DOHH2 (cell line): ENCODE measurements around the gene MYF5.

ENCODE experiments used
- H3F3A ChIP-seq: fragments of 200-600 bp; sonication (generic), shearing (Covaris generic); 2 replicates; pipeline ENCODE4 v1.6.0; 2016; ENCODE audit warnings: antibody characterized with exemption, mild to moderate bottlenecking; ENCODE audit not compliant: control insufficient read depth, insufficient read depth
- H3K27ac ChIP-seq: fragments of 200-600 bp; sonication (generic); 2 replicates; pipeline ENCODE4 v1.5.1; 2014; ENCODE audit warnings: low read depth, mild to moderate bottlenecking, low read length, moderate library complexity
- H3K27me3 ChIP-seq: fragments of 200-600 bp; sonication (generic); 2 replicates; pipeline ENCODE4 v1.6.1; 2014; ENCODE audit warnings: mild to moderate bottlenecking, low read length, mixed read lengths; ENCODE audit not compliant: control insufficient read depth
- H3K36me3 ChIP-seq: fragments of 200-600 bp; sonication (generic); 2 replicates; pipeline ENCODE4 v1.6.1; 2014; ENCODE audit warnings: mild to moderate bottlenecking, low read length, moderate library complexity, mixed read lengths; ENCODE audit not compliant: control insufficient read depth
- H3K4me1 ChIP-seq: fragments of 200-600 bp; sonication (generic); 2 replicates; pipeline ENCODE4 v1.6.1; 2014; ENCODE audit warnings: mild to moderate bottlenecking, low read length, mixed read lengths; ENCODE audit not compliant: control insufficient read depth
- H3K4me2 ChIP-seq: fragments of 200-600 bp; sonication (generic); 2 replicates; pipeline ENCODE4 v1.6.0; 2014; ENCODE audit warnings: mild to moderate bottlenecking, low read length, moderate library complexity
- H3K4me3 ChIP-seq: fragments of 200-600 bp; sonication (generic); 2 replicates; pipeline ENCODE4 v1.5.1; 2014; ENCODE audit warnings: mild to moderate bottlenecking, low read length, mixed read lengths
- H3K79me2 ChIP-seq: fragments of 200-600 bp; sonication (generic); 2 replicates; pipeline ENCODE4 v1.6.1; 2014; ENCODE audit warnings: mild to moderate bottlenecking, low read length, mixed read lengths; ENCODE audit not compliant: control insufficient read depth
- H3K9me2 ChIP-seq: fragments of 200-600 bp; sonication (generic); replicated peaks from 2 replicates; pipeline ENCODE4 v1.6.1; 2014; ENCODE audit warnings: mild to moderate bottlenecking, low read length, mixed read lengths; ENCODE audit not compliant: control insufficient read depth
- H3K9me3 ChIP-seq: fragments of 200-600 bp; sonication (generic); 2 replicates; pipeline ENCODE4 v1.6.1; 2014; ENCODE audit warnings: antibody characterized with exemption, low read length, mixed read lengths; ENCODE audit not compliant: control insufficient read depth, insufficient read depth
- H4K20me1 ChIP-seq: fragments of 200-600 bp; sonication (generic); 2 replicates; pipeline ENCODE4 v1.6.0; 2014; ENCODE audit warnings: low read depth, mild to moderate bottlenecking, antibody characterized with exemption, low read length, moderate library complexity; ENCODE audit not compliant: control insufficient read depth, insufficient read depth
- EZH2phosphoT487 ChIP-seq: fragments of 200-600 bp; sonication (generic); IDR thresholded peaks from 2 replicates; pipeline ENCODE4 v1.6.1; 2017; ENCODE audit warnings: borderline replicate concordance, mild to moderate bottlenecking, antibody characterized with exemption, low read length, moderate library complexity, mixed read lengths
- TF ChIP-seq, protein P1 (sequence below): fragments of 200-600 bp; sonication (generic); IDR thresholded peaks from one replicate; pipeline ENCODE4 v1.5.1; 2014; ENCODE audit warnings: antibody characterized with exemption, mild to moderate bottlenecking, low read depth, low read length; ENCODE audit not compliant: poor library complexity, severe bottlenecking

Gene MYF5

DNA sequence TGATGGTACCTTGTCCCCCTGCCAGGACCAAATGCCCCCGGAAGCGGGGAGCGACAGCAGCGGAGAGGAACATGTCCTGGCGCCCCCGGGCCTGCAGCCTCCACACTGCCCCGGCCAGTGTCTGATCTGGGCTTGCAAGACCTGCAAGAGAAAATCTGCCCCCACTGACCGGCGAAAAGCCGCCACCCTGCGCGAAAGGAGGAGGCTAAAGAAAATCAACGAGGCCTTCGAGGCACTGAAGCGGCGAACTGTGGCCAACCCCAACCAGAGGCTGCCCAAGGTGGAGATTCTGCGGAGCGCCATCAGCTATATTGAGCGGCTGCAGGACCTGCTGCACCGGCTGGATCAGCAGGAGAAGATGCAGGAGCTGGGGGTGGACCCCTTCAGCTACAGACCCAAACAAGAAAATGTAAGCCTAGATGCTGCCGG is 8.9 kb upstream of the MYF5 start:
- Histone ChIP-seq H3K9me3 (no peaks in the 10 kb centered on the region; the same call in 1 of the 2 replicates), H3K4me2 (no peak overlapping the region), H3K9me2 (no peaks in the 10 kb centered on the region), H3K4me3 (no peak overlapping the region), H3K27ac (no peak overlapping the region), H3K4me1 (no peaks in the 10 kb centered on the region), H3K79me2 (no peaks in the 10 kb centered on the region), H4K20me1 (no peaks in the 10 kb centered on the region), H3K36me3 (no peaks in the 10 kb centered on the region), H3F3A (no peaks in the 10 kb centered on the region), H3K27me3 (no peaks in the 10 kb centered on the region)
- no peak for TF ChIP-seq EZH2phosphoT487
- TF ChIP-seq, protein P1, sequence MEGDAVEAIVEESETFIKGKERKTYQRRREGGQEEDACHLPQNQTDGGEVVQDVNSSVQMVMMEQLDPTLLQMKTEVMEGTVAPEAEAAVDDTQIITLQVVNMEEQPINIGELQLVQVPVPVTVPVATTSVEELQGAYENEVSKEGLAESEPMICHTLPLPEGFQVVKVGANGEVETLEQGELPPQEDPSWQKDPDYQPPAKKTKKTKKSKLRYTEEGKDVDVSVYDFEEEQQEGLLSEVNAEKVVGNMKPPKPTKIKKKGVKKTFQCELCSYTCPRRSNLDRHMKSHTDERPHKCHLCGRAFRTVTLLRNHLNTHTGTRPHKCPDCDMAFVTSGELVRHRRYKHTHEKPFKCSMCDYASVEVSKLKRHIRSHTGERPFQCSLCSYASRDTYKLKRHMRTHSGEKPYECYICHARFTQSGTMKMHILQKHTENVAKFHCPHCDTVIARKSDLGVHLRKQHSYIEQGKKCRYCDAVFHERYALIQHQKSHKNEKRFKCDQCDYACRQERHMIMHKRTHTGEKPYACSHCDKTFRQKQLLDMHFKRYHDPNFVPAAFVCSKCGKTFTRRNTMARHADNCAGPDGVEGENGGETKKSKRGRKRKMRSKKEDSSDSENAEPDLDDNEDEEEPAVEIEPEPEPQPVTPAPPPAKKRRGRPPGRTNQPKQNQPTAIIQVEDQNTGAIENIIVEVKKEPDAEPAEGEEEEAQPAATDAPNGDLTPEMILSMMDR = no peak

DNA sequence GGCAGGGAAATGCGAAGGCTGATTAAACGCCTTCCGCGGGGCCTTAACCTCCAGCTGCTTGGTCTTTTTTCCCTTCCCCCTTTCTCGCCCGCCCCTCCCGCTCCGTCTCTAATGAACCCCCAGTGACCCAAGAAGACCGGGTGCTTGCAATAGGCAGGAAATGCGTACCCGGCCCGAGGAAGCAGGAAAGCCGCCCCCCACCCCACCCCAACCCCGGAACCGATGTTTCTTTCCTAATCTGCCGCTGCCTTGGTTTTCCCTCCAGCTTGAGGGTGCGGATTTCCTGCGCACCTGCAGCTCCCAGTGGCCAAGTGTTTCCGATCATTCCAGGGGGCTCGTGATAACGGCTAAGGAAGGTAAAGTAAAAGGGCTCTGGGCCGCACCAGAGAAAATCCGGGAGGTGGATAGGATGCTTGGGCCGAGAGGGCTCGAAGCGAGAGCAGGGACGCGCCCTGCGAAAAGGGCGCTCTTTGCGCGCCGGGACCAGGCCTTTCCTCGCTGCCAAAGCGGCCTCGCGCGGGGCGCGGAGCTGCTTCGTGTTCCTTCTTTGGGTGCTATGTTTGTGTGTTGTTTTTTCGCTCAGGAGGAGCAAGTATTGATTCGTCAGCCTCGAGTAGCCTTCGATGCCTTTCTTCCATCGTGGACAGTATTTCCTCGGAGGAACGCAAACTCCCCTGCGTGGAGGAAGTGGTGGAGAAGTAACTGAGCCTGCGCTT is 8.3 kb upstream of the MYF5 start:
- H3K9me3 ChIP-seq = no peaks in the 10 kb centered on the region; the same call in 1 of the 2 replicates
- H4K20me1 ChIP-seq = no peaks in the 10 kb centered on the region
- H3K4me3 ChIP-seq = no peak overlapping the region
- no peaks in the 10 kb centered on the region for H3F3A ChIP-seq
- TF ChIP-seq, protein P1 = no peak
- H3K4me1 ChIP-seq = no peaks in the 10 kb centered on the region
- H3K4me2 ChIP-seq = no peak overlapping the region
- H3K79me2 ChIP-seq = no peaks in the 10 kb centered on the region
- H3K9me2 ChIP-seq = no peaks in the 10 kb centered on the region
- H3K27ac ChIP-seq = no peak overlapping the region
- H3K27me3 ChIP-seq = no peaks in the 10 kb centered on the region
- H3K36me3 ChIP-seq = no peaks in the 10 kb centered on the region

DNA sequence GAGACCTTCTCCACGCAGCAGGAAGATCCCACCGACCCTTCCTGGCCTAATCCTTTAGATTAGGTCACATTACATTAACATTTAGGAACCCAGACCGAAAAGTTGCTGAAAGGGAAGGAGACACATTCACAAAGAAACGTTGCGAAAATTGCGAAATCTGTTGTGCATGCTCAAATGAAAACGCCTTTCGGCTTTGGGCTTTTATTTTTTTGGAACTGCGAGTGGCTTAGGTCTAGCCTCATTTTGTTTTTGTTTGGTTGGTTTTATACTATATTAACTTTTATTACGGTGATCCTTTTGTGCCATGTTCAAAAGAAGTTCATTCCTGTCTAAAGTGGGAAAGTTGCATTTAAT is 7.8 kb upstream of the MYF5 start:
- H3K27me3 ChIP-seq = no peaks in the 10 kb centered on the region
- no peaks in the 10 kb centered on the region for H3K9me2 ChIP-seq
- H3K4me2 ChIP-seq = no peak overlapping the region
- no peaks in the 10 kb centered on the region for H3K4me1 ChIP-seq
- H4K20me1 ChIP-seq = no peaks in the 10 kb centered on the region
- H3K27ac ChIP-seq = no peak overlapping the region
- H3F3A ChIP-seq = no peaks in the 10 kb centered on the region
- H3K79me2 ChIP-seq = no peaks in the 10 kb centered on the region
- no peaks in the 10 kb centered on the region; the same call in 1 of the 2 replicates for H3K9me3 ChIP-seq
- H3K4me3 ChIP-seq = no peak overlapping the region
- no peaks in the 10 kb centered on the region for H3K36me3 ChIP-seq
- TF ChIP-seq, protein P1 = no peak
- no peak for TF ChIP-seq EZH2phosphoT487
